GM10248 (cell line): ENCODE data around the gene EGFLAM.

ENCODE experiments used
- CTCF ChIA-PET: fragments of 300-600 bp; sonication (Branson Sonifier 250); formaldehyde crosslinking; extraction: SDS; loops from one replicate; lab custom pipeline; 2021; ENCODE audit warnings: antibody characterized with exemption; lab: Yijun Ruan, JAX
- POLR2A ChIA-PET: fragments of 350-650 bp; sonication (Branson Sonifier 250); formaldehyde crosslinking; extraction: SDS; loops from one replicate; lab custom pipeline; 2020; ENCODE audit warnings: antibody characterized with exemption; lab: Yijun Ruan, JAX
- DNase-seq: peaks from one replicate; pipeline ENCODE4 v3.0.0; 2012; ENCODE audit errors: extremely low spot score
- TF ChIP-seq, protein P1 (sequence below): IDR thresholded peaks from 2 replicates; pipeline ENCODE4 v1.5.1; 2012; ENCODE audit warnings: mild to moderate bottlenecking, low read depth; ENCODE audit errors: extremely low read depth, missing control alignments, control extremely low read depth

The EGFLAM gene

DNA sequence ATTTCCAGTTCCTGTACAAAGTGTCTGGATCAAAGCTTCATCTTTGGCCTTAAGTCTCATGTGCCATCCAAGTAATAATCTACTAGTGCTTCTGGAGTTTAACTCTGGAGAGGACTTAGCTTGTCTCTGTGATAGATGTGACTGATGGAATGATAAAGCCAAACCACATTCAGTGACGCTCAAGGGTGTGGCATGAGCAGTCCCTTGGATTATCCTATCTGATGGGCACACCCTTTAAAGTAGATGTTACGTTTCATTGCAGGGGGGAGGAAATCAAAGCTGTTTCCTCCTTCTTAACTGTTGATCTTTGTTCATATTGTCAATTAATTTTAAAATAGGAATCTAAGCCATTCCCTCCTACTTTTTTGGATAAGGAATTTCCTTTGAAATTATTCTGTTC is 8.5 kb upstream of the EGFLAM start:
- POLR2A ChIA-PET = no interaction called here
- TF ChIP-seq, protein P1, sequence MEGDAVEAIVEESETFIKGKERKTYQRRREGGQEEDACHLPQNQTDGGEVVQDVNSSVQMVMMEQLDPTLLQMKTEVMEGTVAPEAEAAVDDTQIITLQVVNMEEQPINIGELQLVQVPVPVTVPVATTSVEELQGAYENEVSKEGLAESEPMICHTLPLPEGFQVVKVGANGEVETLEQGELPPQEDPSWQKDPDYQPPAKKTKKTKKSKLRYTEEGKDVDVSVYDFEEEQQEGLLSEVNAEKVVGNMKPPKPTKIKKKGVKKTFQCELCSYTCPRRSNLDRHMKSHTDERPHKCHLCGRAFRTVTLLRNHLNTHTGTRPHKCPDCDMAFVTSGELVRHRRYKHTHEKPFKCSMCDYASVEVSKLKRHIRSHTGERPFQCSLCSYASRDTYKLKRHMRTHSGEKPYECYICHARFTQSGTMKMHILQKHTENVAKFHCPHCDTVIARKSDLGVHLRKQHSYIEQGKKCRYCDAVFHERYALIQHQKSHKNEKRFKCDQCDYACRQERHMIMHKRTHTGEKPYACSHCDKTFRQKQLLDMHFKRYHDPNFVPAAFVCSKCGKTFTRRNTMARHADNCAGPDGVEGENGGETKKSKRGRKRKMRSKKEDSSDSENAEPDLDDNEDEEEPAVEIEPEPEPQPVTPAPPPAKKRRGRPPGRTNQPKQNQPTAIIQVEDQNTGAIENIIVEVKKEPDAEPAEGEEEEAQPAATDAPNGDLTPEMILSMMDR = no peak
- no peak for DNase-seq
- CTCF ChIA-PET = interaction anchor here (1.0 to 1.6 kb wide), 4 partner anchors 10 to 21 kb away, joined by 3 to 5 read pairs (median 3); no protein-coding TSS in a partner anchor

DNA sequence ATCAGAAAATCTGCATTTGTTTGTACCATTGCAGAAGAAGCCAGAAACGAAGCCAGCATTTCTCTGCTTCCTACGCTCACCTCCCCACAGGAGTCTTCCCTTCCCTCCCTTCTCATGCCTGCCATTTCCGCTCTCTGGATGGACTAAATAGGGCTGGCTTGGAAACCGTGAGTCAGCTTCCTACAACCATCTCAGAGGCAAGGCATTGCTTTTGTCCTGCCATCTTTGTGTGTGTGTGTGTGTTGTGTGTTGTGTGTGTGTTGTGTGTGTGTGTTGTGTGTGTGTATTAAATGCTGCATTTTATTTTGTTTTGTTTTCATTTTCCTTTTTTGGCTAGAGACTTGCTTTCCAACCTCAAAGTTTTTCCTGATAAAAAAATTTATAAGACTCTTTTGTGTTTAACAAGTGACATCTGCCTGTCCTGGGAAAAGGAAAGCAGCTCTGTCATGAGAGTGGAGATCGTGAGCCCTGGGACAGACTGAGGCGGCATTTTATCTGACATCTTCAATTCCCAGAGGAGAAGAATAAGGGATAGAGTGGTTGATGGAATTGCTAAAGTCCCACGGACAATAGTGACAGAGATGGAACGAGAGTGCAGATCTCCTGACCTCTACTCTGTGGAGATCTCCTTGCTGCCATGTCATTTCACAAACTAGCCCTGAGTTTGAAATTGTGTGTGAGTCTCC is 7.5 kb upstream of the EGFLAM start:
- ChIA-PET CTCF (interaction anchor here (1.2 to 1.5 kb wide), 2 partner anchors 14 to 20 kb away, joined by 3 to 5 read pairs; no protein-coding TSS in a partner anchor), POLR2A (no interaction called here)
- TF ChIP-seq, protein P1 = no peak
- no peak for DNase-seq

DNA sequence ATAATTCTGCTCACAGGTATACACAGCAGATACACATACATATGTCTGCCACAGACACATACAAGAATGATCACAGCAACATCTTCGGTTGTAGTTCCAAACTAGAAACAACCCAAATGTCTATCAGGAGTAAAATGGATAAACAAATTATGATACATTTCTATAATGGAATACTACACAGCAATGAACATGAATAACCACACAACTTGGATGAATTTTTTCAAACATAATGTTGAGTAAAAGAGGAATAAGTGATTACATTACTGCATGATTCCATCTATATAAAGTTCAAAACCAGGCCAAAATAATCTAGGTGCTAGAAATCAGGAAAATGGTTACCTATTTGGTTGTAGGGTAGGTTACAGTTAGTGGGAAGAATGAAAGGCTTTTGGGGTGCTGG is 4.6 kb upstream of the EGFLAM start:
- TF ChIP-seq, protein P1 = no peak
- CTCF ChIA-PET = no interaction called here
- POLR2A ChIA-PET = no interaction called here
- DNase-seq = no peak

DNA sequence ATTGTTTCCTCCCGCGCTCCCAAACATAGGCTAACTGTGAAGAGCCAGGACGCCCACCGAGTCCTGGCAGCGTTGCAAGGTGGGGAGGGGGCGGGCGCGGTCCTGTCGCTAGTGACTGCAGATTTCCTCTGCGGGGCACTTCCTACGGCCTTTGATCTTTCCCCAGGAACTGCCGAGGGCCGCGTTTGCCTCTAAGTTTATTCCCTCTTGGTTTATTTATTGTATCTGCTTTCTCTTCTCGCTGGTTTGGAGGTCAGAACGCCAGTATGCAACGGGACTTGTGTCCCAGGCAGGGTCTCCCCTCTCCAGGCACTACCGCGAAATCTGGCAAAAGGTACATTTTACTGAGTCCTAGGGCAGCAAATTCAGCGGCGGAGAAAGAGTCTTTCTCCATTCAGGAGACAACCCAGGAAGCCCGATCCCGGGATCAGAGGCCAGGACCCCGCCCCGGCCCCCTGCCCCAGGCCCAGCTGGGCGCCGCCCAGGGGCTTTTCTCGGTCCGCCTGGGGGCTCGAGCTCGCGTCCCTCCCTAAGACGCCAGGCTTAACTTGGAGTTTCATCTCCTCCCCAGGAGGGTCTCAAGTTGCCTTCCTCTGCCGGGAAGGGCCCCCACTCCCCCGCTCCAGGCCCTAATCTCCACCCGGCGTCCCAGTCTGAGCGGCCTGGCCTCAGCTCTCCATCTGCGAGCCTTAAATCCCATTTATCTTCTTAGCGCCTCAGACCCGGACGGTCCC is 884 bp upstream of the EGFLAM start:
- ChIA-PET POLR2A (no interaction called here), CTCF (interaction anchor here (1.2 to 2.0 kb wide), 2 partner anchors 9 to 65 kb away, joined by 3 to 18 read pairs; no protein-coding TSS in a partner anchor)
- no peak for DNase-seq
- TF ChIP-seq, protein P1 = no peak

DNA sequence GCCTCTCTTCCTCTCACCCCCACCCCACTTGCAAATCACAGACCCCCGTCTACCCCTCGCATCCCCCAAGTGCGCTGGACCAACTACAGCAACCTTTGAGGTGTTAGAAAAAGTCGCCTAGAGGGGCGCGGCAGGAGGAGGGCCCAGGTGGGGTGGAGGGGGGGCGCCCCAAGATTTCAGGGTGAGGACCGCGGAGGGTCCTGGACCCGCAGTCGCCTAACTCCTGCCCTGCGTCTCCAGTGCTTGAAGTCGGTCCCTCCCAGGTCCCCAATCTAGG is 379 bp upstream of the EGFLAM start:
- TF ChIP-seq, protein P1 = no peak
- CTCF ChIA-PET = no interaction called here
- no peak for DNase-seq
- POLR2A ChIA-PET = no interaction called here

DNA sequence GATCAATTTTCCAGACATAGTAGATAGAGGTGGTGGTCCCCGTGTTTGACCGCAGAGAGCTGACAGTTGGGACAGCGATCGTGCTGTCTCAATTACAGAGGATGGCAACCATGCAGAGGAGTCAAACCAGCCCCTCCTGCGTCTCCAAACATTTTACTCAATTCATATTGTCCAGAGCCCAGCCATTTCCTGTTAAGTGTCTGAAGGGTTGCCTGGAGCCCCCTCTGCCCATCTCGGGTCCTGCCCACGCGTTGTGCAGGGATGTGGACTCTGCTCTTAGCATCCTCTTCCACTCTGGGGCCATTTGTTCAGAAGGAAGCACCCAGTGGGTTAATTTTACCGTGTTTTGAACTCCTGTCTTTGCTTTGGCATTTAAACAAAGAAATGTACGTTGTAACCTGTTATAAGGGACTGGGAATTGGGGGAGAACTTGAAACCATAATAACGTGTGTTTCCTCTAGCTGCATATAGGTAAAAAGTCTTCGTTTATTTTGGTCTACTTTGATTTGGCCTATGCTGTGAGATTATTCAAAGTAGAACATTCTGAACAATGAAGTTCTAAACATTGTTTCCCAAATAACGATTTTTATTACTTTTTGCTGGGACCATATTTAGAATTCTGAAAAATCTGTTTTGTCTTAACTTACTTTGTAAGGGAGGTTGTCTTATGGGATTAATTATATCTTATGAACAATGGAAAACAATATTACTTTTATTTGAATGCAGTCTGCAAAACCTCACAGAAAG is 876 bp downstream of the EGFLAM start:
- POLR2A ChIA-PET = no interaction called here
- TF ChIP-seq, protein P1 = no peak

More for the DNA sequence above, 876 bp downstream of the EGFLAM start:
- DNase-seq = no peak
- CTCF ChIA-PET = no interaction called here
